AG04450 (cell line): ENCODE results near the gene HRK. TPM values are rescaled to one million over a fixed set of nuclear protein-coding genes. Genes with fewer than 3 reads are reported as not detected.

ENCODE experiments used
- CTCF ChIA-PET: fragments of 300-600, 350-600 bp; formaldehyde crosslinking; extraction: SDS; loops from one replicate; lab custom pipeline; 2022; ENCODE audit warnings: antibody characterized with exemption, inconsistent platforms; lab: Charles Lee
- POLR2A ChIA-PET: fragments of 350-600 bp; formaldehyde crosslinking; extraction: SDS; loops from one replicate; lab custom pipeline; 2021; ENCODE audit warnings: antibody characterized with exemption, inconsistent platforms; lab: Yijun Ruan, JAX
- DNase-seq: peaks from one replicate; pipeline ENCODE4 v3.0.0-alpha.2; 2011; ENCODE audit warnings: low read depth, low spot score
- H3K27ac ChIP-seq: one replicate; pipeline ENCODE4 v1.5.1; 2012; ENCODE audit warnings: low read depth, low read length, control low read depth
- H3K27me3 ChIP-seq: one replicate; pipeline ENCODE4 v1.6.0; 2012; ENCODE audit warnings: low read length; ENCODE audit not compliant: control insufficient read depth, insufficient read depth
- H3K4me3 ChIP-seq: 2 replicates; pipeline ENCODE4 v1.5.1; 2011; ENCODE audit warnings: mild to moderate bottlenecking, low read depth, low read length, control low read depth
- H3K9me3 ChIP-seq: 2 replicates; pipeline ENCODE4 v1.5.1; 2012; ENCODE audit warnings: low read length; ENCODE audit not compliant: control insufficient read depth, insufficient read depth
- polyA plus RNA-seq: library from polyadenylated mRNA; depleted of rRNA; stranded (reverse); fragments of >200 nt; gene quantifications from 2 replicates; pipeline ENCODE4 v1.2.3, GENCODE V29; 2011
- TF ChIP-seq, protein P1 (sequence below): IDR thresholded peaks from 2 replicates; pipeline ENCODE4 v1.5.1; 2011; ENCODE audit warnings: low read depth, low read length, control low read depth, inconsistent platforms

The HRK gene
- polyA plus RNA-seq, 1 experiment, result not detected

DNA sequence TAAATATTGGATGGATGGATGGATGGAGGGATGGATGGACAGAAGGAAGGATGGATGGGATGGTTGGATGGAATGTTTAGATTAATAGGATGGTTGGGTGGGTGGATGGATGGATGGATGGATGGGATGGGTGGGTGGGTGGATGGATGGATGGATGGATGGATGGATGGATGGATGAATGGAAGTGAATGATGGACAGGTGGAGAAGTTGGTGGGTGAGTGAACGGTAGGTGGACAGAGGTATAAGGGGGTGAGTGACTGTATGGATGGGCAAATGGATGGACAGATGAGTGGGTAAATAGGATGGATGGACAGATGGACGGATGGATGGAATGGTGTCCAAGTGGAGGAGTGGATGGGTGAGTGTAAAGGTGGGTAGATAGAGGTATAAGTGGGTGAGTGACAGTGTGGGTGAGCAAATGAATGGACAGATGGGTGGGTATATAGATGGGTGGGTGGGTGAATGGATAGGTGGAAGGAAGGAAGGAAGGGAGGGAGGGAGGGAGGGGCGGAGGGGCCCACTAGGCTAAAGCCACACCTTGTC lies 41.9 kb downstream of the HRK start:
- no peak for DNase-seq
- TF ChIP-seq, protein P1, sequence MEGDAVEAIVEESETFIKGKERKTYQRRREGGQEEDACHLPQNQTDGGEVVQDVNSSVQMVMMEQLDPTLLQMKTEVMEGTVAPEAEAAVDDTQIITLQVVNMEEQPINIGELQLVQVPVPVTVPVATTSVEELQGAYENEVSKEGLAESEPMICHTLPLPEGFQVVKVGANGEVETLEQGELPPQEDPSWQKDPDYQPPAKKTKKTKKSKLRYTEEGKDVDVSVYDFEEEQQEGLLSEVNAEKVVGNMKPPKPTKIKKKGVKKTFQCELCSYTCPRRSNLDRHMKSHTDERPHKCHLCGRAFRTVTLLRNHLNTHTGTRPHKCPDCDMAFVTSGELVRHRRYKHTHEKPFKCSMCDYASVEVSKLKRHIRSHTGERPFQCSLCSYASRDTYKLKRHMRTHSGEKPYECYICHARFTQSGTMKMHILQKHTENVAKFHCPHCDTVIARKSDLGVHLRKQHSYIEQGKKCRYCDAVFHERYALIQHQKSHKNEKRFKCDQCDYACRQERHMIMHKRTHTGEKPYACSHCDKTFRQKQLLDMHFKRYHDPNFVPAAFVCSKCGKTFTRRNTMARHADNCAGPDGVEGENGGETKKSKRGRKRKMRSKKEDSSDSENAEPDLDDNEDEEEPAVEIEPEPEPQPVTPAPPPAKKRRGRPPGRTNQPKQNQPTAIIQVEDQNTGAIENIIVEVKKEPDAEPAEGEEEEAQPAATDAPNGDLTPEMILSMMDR, result no peak
- no peak overlapping the region for H3K27ac ChIP-seq
- H3K9me3 ChIP-seq, result no peaks in the 10 kb centered on the region
- no peak overlapping the region for H3K4me3 ChIP-seq
- POLR2A ChIA-PET, result no interaction called here
- H3K27me3 ChIP-seq, result no peaks in the 10 kb centered on the region
- CTCF ChIA-PET, result no interaction called here

DNA sequence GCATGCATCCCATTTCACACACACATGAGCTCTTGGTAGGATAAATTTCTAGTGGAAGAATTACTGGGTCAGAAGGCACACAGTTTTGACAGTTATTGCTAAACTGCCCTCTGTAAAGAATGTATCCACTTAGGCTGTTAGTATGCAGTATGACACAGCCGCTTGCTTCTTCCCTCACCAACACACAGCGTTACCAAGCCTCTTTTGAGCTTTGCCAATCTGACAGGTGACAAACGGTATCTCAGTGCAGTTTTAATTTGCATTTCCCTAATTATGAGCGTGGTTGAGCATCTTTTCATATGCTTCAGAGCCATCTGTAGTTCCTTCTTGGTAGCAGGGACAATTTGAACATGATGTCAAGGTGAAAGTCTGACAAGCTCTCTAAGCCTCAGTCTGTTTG lies 42.9 kb downstream of the HRK start:
- ChIA-PET CTCF (interaction anchor here (1.0 kb wide), 1 partner anchor 25 kb away, joined by 3 read pairs; no protein-coding TSS in a partner anchor), POLR2A (no interaction called here)
- Histone ChIP-seq H3K4me3 (no peak overlapping the region), H3K9me3 (no peaks in the 10 kb centered on the region), H3K27ac (no peak overlapping the region), H3K27me3 (no peaks in the 10 kb centered on the region)
- DNase-seq, result no peak
- TF ChIP-seq, protein P1, result no peak

DNA sequence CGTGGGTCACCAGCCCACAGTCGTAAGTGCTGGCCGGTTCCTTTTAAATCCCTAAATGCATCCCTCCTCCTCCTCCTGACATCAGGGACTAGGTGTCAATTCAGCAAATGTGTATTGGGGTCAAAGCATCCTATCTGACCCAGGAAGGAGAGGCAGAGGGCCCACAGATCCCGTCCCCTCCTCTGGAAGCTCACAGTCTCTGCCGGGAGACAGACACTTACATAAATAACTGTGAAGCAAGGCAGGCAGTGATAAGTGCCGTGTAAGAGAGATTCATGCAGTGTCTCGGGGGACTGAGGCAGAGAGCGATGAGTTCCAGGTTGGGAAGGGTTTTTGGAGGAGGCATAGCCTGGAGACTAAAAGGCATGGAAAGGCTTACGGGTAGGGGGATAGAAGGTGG lies 44.1 kb downstream of the HRK start:
- H3K27me3 ChIP-seq, result no peaks in the 10 kb centered on the region
- TF ChIP-seq, protein P1, result no peak
- no peaks in the 10 kb centered on the region for H3K9me3 ChIP-seq
- ChIA-PET POLR2A (no interaction called here), CTCF (no interaction called here)
- no peak overlapping the region for H3K4me3 ChIP-seq
- H3K27ac ChIP-seq, result no peak overlapping the region
- no peak for DNase-seq

DNA sequence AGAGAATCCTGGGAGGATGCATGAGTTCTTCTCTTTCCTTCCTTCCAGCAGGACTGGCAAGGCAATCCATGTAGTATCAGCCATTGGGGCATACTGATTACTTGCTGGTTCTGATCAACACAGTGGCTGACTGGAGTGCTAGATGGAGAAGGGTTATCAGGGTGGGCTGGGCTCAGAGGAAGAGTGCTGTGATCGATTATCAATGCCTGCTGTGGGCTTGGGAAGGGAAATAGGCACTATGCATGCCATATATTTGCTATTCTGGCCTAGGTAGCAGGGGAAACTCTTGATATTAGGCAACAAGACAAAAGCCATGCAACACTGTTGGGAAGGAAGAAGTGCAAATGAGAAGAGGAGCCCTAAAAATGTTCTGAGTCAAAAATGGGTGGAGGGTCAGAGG lies 45.8 kb downstream of the HRK start:
- ChIA-PET POLR2A (no interaction called here), CTCF (no interaction called here)
- TF ChIP-seq, protein P1, result no peak
- Histone ChIP-seq H3K4me3 (no peak overlapping the region), H3K27me3 (no peaks in the 10 kb centered on the region), H3K27ac (no peak overlapping the region), H3K9me3 (no peaks in the 10 kb centered on the region)
- DNase-seq, result no peak

DNA sequence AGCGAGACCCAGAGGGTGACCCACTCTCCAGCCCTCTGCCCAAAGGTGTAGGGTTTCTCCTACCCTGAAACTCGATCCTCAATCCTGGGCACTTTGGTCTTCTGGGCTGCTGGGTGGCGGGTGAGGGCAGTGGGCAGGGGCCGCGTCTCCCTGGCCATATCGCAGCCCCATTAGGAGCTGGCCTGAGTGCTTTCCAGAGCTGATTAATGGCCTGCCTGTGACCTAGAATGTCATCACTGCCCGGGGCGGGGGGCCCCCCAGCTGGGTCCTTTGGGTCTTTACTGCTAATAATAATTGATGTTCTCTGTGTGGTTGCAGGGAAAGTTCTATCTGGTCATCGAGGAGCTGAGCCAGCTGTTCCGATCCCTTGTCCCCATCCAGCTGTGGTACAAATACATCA lies 47.8 kb downstream of the HRK start:
- ChIA-PET CTCF (no interaction called here), POLR2A (no interaction called here)
- Histone ChIP-seq H3K27me3 (no peaks in the 10 kb centered on the region), H3K4me3 (no peak overlapping the region), H3K9me3 (no peaks in the 10 kb centered on the region), H3K27ac (no peak overlapping the region)
- no peak for DNase-seq
- TF ChIP-seq, protein P1, result no peak
